Neural cell (in vitro differentiated cells): ENCODE measurements around the gene PSMD8.

Source experiments
- EP300 ChIP-seq: fragments of 450-650 bp; conservative IDR thresholded peaks from 2 replicates; pipeline ENCODE4 v1.6.1; 2014; ENCODE audit warnings: antibody characterized with exemption, mild to moderate bottlenecking, moderate library complexity; ENCODE audit not compliant: poor library complexity, severe bottlenecking
- EZH2 ChIP-seq: fragments of 200-600, 300-800 bp; shearing (Covaris generic), sonication (generic); IDR thresholded peaks from 2 replicates; pipeline ENCODE4 v1.6.1; 2014; ENCODE audit warnings: antibody characterized with exemption, low read length, borderline replicate concordance, mild to moderate bottlenecking; ENCODE audit not compliant: insufficient read depth, poor library complexity, severe bottlenecking
- MXI1 ChIP-seq: fragments of 450-650 bp; conservative IDR thresholded peaks from 2 replicates; pipeline ENCODE4 v1.6.1; 2014; ENCODE audit warnings: antibody characterized with exemption, mild to moderate bottlenecking; ENCODE audit not compliant: poor library complexity, severe bottlenecking
- REST ChIP-seq: IDR thresholded peaks from 2 replicates; pipeline ENCODE4 v1.6.1; 2012; ENCODE audit warnings: borderline replicate concordance

GRCh38 chr19:38337360-38337653 lies 37.1 kb upstream of the PSMD8 start:
- TF ChIP-seq MXI1 (no peak), EZH2 (no peak), EP300 (no peak), REST (no peak)
